Frontal cortex (tissue), 4 donors: ENCODE measurements around the gene PITPNM3. TPM values are rescaled to one million over a fixed set of nuclear protein-coding genes. Genes with fewer than 3 reads are reported as not detected.

Experiments used
- DNase-seq, 2 donors: peaks; one replicate each; pipeline ENCODE4 v3.0.0; 2012; ENCODE audit warnings: low spot score in 2 of 2
- FAIRE-seq: peaks from 2 replicates; lab custom pipeline; 2012; peaks lifted over from hg19 to GRCh38; lab: Jason Lieb, UNC
- small RNA-seq: library from RNA; depleted of rRNA; stranded (forward); fragments of <200 nt; gene quantifications from one replicate; pipeline ENCODE3, GENCODE V24; 2014
- total RNA-seq: library from RNA; depleted of rRNA; stranded (reverse); fragments of >200 nt; gene quantifications from one replicate; pipeline ENCODE4 v1.2.3, GENCODE V29; 2014
- donor health status: control.
- donor health status: control.
- donor health status: control.

The PITPNM3 gene
- total RNA-seq, 1 donor from 2014 or later: 10.6 TPM

DNA sequence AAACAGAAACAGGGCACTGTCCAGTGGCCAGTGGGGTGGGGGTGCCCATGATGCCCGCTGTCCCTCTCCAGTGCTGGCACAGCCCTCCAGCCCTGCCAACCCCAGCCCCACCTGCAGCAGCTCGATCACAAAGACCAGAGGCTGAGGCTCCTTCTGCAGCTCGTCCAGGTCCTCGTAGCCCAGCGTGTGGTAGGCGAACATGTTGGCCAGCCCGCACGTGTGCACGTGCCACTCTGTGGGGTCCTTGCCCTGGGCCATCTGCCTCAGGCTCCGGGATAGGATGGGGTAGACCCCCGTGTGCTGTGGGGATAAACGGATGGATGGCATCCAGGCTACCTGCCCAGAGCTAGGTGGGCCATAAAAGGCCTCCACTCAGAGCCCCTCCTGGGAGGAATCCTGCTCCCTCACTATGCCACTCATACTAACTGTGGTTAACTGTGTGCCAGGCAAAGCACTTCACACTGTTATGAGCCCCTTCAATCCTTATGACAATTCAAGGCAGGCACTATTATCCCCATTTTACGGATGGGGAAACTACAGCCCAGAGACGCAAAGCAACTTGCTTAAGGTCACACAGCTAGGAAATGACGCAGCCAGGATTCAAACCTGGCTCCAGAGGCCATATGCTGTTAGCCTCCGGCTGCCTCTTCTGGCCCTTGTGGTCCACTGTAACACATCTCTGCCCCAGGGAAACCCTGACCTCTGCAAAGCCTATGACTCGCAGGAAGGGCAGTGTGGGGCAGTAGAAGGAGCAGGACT, 128.0 kb downstream of the PITPNM3 start:
- FAIRE-seq (no peak), DNase-seq (no peak)

DNA sequence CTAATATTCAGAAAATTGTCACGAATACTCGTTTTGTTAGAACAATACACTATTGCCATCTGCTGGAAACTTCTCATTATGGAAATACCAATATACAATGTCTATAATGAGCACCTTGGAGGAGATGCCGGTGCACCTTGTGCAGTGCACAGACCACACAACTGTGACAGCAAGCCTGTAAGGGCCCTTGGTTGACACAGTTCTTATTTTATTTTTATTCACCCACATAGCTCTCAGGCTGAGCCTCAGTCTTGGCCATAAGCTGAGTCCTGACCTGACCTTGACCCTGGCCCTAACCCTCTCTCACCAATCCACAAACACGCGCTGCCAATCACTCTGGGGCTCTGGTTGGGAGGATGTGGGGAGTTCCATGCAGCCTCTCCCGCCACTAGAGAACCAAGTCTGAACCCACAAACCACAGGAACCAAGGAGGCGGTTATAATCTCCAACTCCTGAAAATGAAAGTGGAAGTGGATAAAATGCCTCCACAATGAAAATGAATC, 129.0 kb downstream of the PITPNM3 start:
- DNase-seq: no peak
- no peak for FAIRE-seq

DNA sequence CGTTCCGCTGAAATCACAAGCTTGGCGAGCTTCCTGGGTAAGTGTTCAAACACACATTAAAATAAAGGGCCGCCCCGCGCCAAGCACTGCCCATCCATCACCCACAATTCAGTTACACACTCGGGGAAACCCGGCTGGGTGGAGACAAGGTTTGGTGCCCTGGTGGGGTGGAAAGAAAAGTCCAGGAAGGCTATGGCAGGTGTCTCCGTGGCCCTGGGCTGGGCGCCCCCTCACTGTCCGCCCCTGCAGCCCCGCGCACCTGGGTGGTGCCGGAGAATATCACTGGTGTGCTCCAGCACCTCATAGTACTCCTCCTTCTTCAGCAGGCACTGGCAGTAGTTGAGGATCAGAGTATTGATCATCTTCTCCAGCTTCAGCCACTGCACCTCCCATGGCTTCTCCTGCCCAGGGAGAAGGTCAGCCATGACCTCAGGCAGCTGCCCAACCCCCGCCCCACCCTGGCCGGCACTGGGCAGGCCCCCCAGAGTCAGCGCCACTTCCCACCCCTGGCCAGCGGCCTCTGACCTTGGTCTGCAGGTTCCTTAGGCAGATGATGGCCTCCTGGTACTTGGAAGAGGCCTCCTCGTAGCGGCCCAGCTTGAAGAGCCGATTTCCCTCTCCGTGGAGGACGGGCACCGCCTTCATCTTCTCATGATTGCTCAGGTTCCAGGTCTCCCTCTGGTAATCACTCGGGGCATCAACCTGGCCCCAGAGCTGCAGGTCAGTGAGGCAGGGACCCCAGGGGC, 129.8 kb downstream of the PITPNM3 start:
- DNase-seq (no peak), FAIRE-seq (no peak)

DNA sequence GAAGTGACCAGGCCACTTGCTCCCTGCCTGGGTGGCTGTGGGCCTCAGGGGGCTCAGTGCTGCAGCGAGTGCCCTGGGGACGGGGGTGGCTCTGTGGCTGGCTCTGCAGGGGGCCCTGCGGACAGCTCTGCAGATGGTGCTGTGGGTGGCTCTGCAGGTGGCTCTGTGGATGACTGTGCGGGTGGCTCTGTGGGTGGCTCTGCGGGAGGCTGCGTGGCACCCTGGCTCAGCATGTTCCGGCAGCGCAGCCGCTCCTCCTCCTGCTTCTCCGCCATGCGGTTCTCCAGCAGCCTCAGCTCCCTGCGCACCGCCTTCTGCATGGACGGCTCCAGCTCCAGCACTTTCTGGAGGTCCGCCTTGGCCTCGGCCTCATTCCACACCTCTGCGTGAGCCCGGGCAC, 130.9 kb downstream of the PITPNM3 start:
- DNase-seq: peak in 1 of 2 donors; percentile 46
- no peak for FAIRE-seq

DNA sequence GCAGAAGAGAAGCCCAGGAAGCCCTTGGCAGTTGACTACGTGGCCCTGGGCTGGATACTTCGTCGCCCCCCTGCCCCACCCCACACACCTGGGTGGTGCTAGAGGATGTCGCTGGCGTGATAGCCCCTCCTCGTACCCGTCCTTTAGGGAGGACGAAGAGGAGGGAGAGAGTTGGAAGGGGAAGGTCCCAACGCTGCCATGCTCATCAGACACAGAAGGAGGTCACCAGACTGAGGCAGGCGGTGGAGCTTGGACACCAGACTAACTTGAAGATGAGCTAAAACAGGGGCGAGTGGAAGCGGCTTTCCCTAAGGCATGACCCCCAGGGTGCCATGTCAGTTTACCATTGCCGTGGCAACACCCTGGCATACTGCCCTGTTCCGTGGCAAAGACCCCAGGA, 132.4 kb downstream of the PITPNM3 start:
- DNase-seq (no peak), FAIRE-seq (no peak)

DNA sequence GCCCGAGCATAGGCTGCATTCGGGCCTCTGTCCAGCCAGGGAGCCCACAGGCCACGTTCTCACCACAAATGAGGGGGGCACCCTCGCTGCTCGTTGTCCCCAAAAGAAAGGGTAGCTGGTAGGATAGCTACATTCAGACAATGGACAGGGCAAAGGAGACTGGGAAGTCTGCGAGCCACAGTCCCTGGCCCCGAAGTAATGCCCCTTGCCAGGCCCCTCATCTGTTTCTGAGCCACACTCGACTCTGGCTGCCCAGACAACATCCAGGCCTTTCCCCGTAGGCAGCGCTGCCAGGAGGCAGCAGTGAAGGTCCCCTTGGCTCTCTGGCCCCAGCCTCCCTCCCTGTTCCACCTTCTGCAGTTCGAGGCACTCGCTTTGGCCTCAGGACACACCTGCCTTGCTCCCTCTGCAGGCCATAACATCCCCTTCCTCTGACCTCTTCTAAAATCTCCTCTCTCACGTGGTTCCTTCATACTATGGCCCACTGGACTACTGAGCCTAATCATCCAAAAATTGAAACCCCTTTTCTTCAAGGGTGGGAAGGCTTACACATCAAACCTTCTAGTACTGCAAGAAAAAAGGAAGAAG, 133.6 kb downstream of the PITPNM3 start:
- FAIRE-seq: no peak
- DNase-seq: no peak

DNA sequence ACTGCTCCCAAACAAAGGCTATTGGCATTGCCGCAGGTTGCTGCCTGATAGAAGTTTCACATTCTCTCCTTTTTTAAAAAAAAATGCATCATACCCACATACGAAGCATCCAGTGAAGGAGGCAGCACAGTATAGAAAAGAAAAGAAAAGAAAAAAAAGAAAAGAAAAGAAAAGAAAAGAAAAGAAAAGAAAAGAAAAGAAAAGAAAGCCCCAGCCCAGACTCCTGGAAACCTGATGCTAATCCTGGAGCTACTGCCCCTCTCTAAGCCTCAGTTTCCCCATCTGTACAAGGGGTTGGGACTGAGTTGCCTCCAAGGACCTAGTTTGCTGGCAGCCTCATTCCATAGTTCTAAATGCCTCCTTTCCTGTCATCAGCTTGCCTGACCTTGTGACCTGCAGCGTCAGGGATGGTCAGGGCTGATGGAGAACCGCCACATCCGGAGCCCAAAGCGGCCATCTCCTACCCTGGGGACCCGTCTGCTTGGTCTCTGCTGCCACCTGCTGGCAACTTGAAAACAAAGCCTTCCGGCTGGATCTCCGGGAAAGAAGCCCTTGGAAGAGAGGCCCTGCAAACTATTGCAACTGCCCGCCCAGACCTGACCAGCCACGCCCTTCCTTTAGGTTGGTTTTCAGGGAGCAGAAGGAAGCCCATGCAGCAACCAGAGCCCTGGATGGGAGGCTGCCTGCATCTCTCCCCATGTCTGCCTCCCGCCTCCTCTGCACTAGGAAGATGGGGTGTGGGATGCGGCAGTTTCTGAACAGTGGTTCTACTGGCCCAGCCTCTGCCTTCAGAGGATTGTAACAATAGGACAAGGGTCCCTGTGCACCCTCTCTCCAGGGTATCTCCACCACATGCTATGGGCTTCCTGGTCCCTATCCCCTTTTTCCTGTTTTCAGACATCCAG, 134.4 kb downstream of the PITPNM3 start:
- FAIRE-seq (no peak), DNase-seq (peak; percentile 76 to 88)

DNA sequence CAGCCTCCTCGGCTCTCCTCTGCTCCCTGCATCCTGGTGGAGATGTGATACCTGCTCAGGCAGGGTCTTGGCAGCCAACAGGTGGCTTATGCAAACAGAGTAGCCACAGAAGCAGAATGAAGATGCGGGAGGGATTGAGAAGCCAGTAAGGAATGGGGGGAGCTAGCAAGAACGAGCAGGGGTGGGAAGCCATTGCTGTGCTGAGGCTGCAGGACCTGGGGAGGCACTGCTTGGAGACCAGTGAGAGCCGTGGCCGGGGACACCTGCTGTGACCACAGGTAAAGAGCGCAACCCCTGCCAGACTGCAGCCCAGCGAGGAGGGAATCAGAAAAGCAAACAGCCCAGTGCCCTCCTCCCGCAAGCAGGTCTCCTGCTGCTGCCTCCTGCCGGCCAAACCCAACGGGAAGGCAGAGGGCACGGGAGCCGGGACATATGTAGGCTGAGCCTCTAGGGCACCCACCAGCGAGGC, 136.1 kb downstream of the PITPNM3 start:
- DNase-seq (no peak), FAIRE-seq (no peak)

DNA sequence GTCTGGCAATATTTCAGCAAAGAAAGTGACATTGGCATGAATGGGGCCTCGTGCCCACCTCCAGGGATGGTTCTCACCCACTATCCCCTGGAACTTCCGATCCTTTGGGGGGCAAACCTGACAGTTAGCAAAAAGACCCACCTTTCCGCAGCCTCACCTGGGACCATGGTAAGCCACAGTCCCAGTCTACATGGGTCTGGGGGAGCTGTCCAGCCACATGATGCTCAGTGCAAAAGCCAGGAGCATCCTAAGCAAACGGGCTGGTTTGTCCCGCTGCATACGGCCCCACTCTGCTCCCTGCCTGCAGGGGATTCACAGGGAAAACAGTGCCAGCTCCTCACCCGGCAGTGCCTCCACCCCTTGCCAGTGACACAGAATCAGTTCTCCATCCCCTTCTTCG, 140.7 kb downstream of the PITPNM3 start:
- DNase-seq (no peak), FAIRE-seq (no peak)

DNA sequence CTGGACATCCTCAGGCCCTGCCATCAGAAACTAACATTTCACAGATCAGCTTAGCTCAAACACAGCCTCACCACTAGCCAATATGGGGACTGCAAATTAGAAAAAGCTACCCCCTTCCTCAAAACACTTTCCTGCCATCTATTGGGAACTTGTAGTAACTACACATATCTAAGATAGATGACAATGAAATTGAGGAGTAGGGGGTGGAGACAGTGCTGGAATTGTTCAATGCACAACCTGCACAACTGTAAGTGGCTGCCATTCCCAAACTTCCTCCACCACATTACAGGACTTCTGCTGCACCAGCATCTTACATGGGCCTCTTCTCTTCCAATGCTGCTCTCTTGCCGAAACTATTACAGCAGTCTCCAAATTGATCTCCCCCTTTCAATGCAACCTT, 143.3 kb downstream of the PITPNM3 start:
- FAIRE-seq (no peak), DNase-seq (peak in 1 of 2 donors; percentile 65)

DNA sequence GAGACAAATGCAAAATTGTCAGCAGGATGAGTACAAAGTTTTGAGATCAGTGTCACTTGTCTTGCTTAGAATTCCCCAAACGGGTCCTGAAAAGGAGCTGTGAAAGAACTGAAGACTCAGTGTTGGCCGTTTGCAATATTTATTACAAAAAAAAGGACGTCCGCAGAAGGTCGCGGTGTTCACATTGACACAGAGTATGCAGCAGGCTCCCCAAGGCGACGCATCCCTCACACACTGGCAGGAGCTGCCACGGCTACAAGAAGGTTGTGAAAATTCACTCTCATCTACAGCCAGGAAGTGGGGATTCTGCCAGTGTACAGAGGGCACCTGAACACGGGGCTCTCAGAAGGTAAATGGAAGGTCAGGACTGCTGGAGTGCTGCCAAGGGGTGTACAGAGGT, 147.6 kb downstream of the PITPNM3 start:
- DNase-seq: no peak
- FAIRE-seq: no peak

DNA sequence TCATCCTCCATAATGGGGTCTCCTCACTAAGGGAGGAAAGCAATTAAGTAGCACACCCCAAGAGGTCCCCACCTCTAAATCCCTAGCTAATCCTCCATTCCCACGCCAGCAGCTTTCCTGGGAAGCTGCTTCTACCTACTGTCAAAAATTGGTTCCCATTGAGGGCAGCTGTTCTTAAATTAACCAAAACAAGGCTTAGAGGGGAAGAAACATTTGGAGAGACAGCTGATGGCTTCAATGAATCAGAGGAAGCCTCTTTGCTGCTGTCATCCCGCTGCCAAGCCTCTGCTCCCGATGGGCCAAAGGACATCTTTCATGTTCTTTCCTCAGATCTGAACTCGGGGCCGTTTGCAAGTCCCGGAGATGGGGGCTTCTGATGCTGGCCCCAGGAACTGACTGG, 148.1 kb downstream of the PITPNM3 start:
- FAIRE-seq (no peak), DNase-seq (no peak)

DNA sequence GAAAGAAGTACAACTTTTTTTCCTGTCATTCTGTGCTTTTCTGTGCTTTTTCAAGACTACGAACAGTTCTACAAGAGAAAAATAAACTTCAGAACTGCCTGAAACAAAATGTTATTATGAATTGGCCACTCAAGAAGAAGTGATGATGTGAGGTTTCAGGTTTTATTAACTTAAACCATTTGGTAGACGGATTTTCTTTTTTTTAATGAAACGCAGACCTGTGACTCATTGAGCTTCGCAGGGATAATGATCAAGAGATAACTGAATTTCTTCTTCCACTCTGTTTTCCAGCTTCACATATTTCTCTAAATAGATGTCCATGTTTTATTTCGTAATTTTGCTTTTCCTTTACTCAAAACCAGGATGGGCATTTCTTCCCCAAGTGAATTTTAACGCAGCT, 154.1 kb downstream of the PITPNM3 start:
- no peak for FAIRE-seq
- DNase-seq: no peak

Small RNA genes within 50 kb of the gene (small RNA-seq; reads per million reads assigned to genes)
- gene RF00017 (not detected), gene RNA5SP435 (0.10 reads per million)

Other genes with a start within 250 kb of the PITPNM3 start
- not detected for gene AIPL1, start 121.4 kb downstream of the PITPNM3 start, total RNA-seq
- 4.1 TPM for gene PIMREG, start 112.1 kb downstream of the PITPNM3 start, total RNA-seq
- 26.5 TPM for gene KIAA0753, start 84.2 kb upstream of the PITPNM3 start, total RNA-seq
- 26.9 TPM for gene TXNDC17, start 84.5 kb upstream of the PITPNM3 start, total RNA-seq
- gene MED31, start 95.0 kb upstream of the PITPNM3 start, total RNA-seq: 19.2 TPM
- 2.9 TPM for gene C17orf100, start 95.2 kb upstream of the PITPNM3 start, total RNA-seq
- gene SLC13A5, start 156.8 kb upstream of the PITPNM3 start, total RNA-seq: 0.41 TPM
- 2.0 TPM for gene XAF1, start 199.5 kb upstream of the PITPNM3 start, total RNA-seq
- not detected for gene FBXO39, start 219.7 kb upstream of the PITPNM3 start, total RNA-seq